GM21825 (cell line): Measurements from ENCODE around the gene PIK3CD.
"Not testable (repeated sequence)": the region's sequence is repeated elsewhere in the genome, so short reads cannot be mapped to it uniquely, and the experiment has no call there.

Experiments
- ATAC-seq: cut with Tn5 transposase; IDR thresholded peaks from one replicate; pipeline ENCODE4 v1.9.1; 2021; ENCODE audit warnings: mild to moderate bottlenecking, moderate library complexity; ENCODE audit not compliant: unreplicated experiment

The PIK3CD gene

DNA sequence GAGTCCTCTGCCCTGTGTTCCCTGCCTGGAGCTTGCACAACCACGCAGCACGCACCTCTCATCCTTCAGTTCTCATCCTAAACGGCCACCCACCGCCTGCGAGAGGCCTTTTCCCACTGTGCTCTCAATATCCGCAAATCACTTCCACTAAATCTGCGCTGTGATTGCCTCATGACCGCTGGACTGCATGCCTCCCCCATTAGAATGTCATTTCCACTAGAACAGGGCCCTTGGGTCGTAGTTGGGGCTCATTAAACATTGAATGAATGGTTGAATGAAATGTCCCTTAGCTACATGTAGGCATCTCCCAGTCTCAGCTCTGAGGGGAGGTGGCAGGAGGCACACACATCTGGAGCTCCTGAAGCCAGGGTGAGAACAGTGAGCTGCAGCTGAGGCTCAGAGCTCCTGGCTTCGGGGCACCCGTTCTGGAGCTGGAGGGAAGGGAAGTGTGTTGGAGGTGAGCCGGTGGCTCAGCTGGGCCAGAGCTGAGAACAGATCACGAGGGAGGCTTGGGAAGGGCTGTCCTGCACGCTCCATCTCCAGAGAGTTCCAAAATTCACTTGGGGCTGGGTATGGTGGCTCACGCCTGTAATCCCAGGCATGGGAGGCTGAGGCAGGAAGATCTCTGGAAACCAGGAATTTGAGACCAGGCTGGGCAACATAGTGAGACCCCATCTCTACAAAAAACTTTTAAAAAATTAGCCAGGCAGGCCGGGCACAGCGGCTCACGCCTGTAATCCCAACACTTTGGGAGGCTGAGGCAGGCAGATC lies 32.4 kb upstream of the PIK3CD start:
- no peak for ATAC-seq

DNA sequence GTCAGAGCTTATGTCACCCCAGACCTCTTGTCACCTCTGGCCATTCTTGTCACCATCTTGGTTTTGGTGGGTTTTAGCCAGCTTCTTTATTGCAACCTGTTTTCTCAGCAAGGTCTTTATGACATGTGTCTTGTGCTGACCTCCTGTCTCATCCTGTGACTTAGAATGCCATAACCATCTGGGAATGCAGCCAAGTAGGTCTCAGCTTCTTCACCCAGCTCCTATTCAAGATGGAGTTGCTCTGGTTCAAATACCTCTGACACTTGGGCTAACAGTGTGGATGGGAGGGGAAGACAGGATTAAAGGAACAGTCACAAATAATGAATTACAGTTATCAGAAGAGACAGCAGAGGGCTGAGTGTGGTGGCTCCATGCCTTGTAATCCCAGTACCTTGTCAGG lies 30.5 kb upstream of the PIK3CD start:
- no peak for ATAC-seq

DNA sequence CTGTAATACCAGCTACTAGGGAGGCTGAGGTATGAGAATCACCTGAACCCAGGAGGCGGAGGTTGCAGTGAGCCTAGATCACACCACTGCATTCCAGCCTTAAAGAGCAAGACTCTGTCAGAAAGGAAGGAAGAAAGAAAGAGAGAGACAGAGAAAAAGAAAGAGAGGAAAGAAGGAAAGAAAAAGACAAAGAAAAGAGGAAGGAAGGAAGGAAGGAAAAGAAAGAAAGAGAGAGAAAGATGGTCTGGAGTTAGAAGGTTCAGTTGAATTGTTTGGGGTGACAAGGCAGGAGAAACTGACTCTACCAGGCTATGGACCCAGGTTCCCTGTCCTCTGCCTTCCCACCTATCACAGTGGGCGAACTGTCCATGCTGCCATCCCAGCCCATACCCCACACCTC lies 27.4 kb upstream of the PIK3CD start:
- ATAC-seq: no peak

DNA sequence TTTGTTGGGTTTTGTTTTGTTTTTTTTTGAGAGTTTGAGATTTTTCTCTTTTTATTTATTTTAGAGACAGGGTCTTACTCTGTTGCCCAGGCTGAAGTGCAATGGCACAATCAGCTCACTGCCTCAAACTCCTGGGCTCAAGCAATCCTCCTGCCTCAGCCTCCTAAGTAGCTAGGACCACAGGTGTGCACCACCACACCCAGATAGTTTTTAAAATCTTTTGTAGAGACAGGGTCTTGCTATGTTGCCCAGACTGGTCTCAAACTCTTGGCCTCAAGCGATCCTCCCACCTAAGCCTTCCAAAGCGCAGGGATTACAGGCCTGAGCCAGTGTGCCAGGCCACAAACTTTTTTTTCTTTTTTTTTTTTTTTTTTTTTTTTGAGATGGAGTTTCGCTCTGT lies 26.5 kb upstream of the PIK3CD start:
- not testable (repeated sequence) for ATAC-seq

DNA sequence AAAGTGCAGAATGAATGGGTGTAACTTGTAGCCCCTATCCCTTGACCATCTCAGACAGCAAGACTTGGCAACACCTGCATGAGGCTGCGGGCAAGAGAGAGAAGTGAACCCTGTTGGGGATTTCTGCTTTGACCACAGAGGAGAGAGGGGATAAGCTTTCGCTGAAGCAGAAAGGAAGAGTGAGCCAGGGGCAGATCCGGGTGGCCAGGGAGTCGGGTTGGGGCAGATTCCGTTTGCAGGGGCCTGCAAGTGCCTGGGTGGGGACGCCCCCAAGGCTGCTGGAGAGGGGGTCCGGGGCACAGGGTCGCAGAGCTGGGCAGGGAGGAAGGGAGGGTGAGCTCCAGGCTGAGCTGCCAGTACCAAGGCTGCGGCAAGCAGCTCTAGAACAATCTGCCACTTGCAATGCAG lies 25.3 kb upstream of the PIK3CD start:
- peak; percentile 39 for ATAC-seq

DNA sequence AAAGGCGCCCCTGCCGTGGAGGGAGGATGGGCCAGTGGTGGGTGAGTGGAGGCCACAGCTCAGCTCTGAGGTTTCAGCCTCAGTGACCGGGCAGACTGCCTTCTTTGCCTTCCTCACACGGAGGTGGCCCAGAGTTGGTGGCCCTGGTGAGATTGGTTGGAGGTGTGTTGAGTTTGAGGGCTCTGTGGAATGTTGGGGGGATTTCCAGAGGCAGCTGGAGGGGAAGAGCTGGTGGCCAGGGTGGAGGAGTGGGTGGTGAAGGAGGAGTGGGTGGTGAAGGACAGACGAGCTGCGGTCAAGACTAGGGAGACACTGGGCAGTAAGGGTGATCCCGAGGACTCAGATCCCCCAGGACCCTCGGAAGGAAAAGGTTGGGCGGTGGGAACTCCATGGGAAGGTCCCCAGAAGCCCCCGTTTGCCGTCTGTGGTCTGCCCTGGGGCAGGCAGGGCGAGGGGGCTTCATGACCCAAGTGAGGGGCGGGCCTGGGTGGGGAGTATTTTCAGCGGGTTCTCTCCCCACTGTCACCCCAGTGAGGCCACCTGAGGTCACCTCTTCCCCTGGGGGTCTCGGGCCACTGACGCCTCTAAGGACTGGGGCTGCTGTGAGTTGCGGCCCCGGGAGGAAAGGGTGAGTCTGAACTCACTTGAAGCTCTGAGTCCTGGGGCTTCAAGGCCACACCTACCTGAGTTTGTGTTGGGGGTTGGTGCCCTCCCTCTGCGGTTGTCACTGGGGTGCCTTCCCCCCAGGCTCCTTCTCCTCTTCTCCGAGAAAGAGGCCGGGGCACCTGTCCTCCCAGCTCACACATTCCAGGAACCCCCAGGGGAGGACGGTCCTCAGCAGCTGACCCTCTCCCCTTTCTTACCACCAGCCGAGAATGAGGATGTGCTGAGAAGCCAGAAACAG lies 22.7 kb upstream of the PIK3CD start:
- ATAC-seq: no peak

DNA sequence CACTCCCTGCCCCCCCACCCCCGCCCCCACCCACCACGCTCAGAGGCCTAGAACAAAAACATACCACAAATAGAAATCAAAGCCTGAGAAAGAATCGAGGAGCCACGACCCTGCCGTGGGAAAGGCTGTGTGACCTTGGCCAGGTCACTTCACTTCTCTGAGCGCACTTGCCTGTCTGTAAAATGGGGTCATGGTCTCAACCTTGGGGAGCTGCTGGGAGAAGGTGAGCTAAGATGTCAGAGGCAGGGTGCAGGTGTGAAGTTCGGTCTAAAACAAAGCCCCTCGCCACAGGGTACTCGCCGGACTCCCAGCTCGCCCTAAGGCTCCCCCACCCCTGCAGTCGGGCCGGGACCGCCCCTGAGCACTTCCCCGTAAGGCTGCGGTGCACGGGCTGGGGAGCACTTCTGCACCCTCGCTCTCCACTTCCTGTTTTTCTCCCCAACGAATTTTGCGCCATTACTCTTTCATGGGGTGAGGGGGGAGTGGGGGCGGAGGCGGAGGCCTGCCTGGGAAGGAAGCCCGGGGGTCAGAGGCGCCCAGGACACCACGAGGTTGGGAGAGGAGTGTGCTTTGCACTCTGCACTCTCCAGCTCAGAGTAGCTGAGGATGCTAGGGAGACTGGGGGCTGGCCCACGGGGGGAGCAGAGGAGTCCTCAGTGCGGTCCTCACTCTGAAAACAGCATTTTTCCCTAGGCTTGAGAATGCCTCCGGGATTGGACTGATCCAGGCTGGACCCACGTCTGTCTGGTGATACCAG lies 21.9 kb upstream of the PIK3CD start:
- ATAC-seq: no peak

DNA sequence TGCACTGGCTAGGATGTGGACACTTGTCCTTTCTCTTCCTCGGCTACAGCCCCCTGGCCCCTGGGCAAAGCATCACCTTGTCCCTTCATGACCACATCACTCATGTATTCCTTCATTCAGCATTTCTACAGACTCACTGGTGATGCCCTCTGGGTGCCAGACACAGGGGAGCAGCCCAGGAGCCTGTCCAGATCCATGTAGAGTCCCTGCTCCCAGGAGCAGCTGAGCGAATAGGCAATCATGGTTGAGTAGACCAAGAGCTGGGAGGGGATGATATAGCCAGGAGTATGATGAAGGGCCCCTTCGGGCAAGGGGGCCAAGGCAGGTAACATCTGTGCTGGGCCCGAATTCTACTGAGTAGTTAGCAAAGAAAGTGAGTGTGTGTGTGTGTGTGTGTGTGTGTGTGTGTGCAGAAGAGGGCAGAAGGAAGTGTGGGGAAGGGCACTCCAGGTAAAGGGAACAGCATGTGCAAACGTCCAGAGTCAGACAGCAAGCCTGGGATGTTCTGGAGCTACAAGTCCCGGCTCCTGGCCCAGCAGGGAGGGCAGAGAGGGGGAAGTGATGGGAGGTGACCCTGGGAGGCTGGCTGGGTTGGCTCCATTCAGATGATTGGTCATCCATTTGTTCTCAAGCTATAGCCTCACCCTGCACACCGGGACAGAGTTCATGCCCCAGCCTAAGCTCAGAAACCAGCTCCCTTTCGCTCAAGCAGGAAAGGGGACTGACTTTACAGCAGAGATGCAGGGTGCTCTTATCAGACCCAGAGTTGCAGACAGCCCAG lies 21.0 kb upstream of the PIK3CD start:
- ATAC-seq: no peak

DNA sequence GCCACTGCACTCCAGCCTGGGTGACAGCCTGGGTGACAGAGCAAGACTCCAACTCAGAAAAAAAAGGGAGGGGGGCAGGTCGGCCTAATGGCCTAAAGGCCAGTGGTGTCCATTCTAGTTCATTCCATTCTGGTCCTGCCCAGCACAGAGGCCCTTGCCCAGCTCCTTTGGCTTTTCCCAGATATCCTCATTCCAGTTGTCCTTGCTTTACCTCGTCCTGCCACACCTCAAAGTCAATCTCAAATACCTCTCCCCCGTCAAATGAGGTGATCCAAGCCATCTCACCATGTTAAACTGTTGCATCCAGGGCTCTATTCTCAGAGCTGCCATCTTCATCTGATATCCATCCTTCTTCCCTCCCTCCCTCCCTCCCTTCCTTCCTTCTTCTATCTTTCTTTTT lies 19.9 kb upstream of the PIK3CD start:
- ATAC-seq: no peak

DNA sequence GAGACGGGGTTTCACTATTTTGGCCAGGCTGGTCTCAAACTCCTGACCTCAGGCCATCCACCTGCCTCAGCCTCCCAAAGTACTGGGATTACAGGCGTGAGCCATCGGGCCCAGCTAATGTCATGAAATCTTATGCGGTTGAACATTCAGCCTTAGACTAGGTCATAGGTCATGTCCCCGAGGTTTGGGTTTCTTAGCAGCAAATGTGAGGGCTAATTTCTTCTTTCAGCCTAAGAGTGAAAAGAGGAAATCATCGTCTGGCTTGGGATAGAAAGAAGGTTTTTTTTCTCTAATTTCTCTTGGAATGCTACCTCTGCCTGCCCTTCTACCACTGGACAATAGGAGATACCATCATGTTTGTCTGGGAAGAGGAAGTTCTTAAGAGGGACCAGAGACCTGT lies 18.0 kb upstream of the PIK3CD start:
- ATAC-seq: no peak

DNA sequence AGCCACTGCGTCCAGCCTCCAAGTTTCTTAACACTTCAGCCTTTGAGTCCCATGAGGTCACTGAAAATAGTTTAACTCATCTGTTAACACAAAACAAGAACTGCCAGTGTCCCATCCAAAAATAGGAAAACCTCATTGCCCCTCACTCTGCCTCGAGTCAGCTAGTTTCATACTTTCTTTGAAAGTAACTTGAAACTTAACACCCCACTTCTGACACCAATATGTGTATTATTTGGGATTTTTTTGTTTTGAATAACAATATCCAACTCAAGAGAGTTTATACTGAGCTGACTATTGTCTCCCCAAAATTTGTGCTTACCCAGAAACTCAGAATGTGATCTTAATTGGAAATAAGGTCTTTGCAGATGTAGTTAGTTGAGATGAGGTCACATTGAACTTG lies 16.9 kb upstream of the PIK3CD start:
- no peak for ATAC-seq

DNA sequence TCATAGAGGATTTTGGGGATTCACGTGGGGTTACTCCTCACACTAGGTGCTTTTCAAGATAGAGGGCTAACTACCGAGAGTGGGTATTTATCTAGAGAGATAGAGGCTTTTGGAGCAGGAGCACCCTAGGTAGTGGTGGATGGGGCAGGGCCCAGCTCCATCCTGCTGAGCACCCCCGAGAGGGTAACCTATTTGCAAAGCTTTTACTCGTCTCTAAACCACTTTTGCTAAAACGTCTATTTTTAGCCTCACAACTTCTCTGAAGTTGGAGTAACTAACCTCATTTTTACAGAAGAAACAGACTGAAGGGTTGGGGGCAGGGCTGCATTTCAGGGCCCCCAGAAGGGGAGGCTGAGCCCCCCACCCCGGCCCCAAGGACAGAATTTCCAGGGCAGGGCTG lies 12.3 kb upstream of the PIK3CD start:
- no peak for ATAC-seq

DNA sequence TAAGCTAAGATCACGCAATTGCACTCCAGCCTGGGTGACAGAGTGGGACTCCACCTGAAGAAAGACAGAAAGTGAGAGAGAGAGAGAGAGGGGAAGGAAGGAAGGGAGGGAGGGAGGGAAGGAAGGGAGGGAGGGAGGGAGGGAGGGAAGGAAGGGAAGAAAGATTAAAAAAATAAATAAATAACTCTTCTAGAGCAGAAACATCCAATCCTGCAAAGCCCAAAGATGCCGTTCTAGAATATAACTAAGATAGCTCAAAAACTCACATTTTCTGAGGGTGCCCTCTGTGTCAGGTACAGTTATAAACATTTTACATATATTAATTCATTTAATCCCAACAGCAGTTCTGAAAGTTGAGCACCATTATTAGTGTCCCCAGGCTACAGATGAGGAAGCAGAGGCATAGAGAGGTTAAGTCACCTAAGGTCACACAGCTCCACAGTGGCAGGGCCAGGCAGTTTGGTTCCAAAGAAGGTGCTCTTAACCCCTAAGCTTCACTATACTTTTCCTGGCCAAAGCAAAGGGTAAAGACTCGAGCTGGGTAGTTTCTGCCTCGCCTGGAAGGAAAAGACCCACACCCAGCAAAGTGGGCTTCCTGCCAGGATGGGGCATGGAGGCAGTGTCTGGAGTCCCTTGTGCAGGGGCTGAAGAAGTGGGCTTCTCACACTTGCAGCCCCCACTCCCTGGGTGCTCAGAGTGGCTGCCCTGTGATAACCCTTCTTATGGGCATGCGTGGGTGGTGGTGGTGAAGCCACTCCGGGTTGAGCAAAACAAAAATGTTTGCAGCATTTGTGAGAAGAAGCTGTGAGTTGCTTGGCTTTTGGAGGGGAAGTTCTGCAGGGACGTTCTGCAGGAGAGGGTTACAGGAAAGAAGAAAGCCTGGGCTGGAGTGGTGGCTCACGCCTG lies 7.9 kb upstream of the PIK3CD start:
- no peak for ATAC-seq

DNA sequence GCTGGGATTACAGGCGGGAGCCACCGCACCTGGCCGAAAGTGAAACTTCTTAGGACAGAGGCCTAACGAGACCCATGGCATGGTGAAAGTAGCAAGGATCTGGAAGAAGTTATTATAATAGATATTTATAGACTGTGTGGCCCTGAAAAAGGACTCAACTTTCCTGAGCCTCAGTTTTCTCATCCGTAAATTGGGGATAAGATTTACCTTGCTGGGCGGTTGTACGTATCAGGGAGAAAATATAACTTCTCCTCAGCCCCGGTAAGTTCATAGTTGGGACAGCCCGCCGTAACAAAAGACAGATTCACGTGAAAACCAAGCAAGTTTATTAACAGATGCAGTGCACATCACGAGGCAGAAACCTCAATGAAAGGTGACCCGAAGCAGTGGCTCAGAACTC lies 5.5 kb upstream of the PIK3CD start:
- no peak for ATAC-seq

DNA sequence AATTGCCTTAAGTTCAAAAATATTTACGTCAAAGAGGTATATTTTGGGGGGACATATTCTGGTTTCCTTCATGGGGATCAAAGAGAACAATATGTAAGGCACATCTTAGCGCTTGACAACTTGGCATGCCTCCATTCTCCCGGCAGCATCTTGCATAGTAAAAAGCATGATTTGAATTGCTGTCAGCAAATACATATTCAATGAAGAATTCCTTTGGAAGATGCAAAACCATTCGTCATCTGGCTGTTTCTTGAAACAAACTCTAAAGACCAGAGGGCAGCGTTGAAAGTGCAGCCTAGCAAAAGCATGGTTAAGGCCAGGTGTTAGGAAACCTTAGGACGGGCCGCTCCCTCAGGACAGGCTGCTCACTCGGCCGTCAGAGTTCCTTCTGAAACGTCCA lies 3.4 kb upstream of the PIK3CD start:
- ATAC-seq: no peak

DNA sequence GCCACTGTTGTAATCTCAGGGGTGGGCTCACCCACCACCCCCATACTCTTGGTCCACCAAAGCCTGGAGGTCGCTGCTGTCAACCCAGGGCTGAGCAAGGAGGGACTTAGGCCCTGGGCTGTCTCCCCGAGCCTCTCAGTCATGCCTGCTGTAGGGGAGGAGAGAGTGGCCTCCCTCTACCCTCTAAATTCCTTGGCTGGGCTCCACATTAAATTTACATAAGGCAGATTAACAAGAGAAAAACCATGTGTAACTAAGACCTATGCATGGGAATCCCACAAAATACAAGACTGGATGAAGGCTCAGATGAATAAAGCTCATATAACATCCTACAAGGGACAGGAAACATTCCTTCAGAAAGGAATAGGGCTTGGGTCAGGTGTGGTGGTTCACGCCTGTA lies 1.8 kb upstream of the PIK3CD start:
- no peak for ATAC-seq

DNA sequence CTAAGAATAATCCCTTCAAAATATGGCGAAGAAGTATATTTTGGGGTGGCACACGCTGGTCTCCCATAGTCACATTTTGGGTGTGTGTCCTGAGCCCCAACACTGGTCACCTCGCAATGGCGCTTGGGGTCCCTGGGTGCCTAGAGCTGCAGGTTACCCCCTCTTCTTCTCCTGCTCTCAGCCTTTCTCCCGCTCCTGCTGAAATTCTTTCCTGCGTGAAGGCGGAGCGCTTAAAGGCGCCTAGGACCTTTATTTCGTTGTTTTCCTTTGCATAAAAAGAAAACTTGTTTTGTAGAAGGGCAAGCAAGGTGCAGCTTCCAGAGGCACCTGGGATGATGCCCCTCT lies 339 bp upstream of the PIK3CD start:
- ATAC-seq: no peak

DNA sequence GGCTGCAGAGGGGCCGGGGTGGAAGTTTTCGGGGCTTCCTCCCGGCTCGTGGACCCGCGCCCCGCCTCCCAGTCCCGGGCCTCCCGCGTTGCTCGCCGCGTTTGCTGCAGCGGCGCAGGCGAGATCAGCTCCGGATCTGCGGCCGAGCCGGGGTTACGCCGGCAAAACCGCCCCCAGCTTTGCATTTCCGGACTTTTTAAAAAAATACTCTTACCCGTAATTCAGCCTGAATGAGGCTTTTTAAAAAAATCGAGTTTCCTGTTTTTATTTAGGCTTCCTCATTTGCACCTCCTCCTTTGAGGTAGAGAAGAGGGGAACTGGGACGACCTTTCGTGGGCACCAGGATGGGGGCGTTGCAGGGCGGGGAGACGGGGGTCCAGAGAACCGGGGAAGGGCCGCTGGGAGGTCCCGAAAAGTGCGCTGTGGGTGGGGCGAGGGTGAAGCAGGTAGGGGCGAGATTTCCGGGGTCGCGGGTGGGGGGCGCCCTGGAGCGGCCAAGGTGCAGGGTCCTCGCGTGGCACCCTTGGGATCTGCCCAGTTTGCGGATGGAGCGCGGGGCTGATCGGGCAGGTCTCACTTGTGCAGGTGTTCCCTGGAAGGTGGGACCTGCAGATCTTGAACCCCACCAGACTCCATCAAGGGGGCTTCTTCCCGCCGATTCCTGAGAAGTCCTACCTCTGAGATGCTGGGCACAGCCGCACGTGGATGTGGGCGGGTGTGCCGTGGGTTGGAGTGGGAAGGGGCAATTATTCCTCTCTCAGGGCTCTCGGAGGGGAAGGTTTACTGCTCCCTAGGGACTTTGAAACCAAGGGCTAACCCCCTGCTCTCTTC lies 1.1 kb downstream of the PIK3CD start:
- ATAC-seq: no peak

DNA sequence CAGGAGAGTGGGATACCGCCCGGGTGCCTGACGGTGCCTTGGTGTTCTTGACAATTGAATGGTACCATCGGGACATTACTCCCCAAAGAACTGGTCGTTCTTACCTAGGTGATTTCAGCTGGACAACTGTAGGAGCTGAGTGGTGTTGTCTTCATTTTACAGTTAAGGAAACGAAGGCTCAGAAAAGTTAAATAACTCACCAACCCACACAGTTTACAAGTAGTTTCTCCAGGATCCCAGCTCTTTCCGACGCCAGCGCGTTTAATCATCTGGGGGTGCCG lies 1.6 kb downstream of the PIK3CD start:
- ATAC-seq: no peak
